PC-3 (cell line): ENCODE measurements around the gene NKX2-4.

Experiments
- EZH2 ChIP-seq: fragments of 300-600 bp; sonication (generic); IDR thresholded peaks from one replicate; pipeline ENCODE4 v1.6.1; 2017; ENCODE audit warnings: antibody characterized with exemption, mild to moderate bottlenecking, low read length; ENCODE audit not compliant: unreplicated experiment
- EZH2phosphoT487 ChIP-seq: fragments of 300-600 bp; sonication (generic); IDR thresholded peaks from 2 replicates; pipeline ENCODE4 v1.6.1; 2018; ENCODE audit warnings: mild to moderate bottlenecking, antibody characterized with exemption, low read length, borderline replicate concordance
- TF ChIP-seq, protein P1 (sequence below): fragments of 300-600 bp; sonication (generic); conservative IDR thresholded peaks from 2 replicates; pipeline ENCODE4 v1.5.1; 2017; ENCODE audit warnings: antibody characterized with exemption, low read depth, mild to moderate bottlenecking, low read length

DNA sequence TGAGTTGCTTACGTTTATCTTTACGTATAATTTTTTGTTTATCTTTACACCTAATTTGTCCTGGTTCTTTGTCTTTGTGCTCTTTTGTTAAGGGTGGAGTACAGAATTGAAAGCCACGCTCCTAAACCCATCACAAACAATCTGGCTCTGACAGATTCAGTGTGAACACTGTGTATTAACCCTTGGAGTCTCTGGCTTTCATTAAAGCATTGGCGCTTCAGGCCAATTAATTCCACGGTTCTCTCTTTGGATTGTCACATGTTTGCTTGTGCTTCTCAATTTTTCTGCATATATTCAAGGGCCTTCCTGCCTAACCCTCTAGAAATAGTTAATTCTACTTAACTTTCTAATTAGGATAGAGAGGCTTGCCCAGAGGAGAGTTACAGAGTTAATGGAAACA is 38.6 kb downstream of the NKX2-4 start:
- TF ChIP-seq, protein P1, sequence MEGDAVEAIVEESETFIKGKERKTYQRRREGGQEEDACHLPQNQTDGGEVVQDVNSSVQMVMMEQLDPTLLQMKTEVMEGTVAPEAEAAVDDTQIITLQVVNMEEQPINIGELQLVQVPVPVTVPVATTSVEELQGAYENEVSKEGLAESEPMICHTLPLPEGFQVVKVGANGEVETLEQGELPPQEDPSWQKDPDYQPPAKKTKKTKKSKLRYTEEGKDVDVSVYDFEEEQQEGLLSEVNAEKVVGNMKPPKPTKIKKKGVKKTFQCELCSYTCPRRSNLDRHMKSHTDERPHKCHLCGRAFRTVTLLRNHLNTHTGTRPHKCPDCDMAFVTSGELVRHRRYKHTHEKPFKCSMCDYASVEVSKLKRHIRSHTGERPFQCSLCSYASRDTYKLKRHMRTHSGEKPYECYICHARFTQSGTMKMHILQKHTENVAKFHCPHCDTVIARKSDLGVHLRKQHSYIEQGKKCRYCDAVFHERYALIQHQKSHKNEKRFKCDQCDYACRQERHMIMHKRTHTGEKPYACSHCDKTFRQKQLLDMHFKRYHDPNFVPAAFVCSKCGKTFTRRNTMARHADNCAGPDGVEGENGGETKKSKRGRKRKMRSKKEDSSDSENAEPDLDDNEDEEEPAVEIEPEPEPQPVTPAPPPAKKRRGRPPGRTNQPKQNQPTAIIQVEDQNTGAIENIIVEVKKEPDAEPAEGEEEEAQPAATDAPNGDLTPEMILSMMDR: no peak
- TF ChIP-seq EZH2 (no peak), EZH2phosphoT487 (no peak)
